Measurements from ENCODE around the gene S100A3.

DNA sequence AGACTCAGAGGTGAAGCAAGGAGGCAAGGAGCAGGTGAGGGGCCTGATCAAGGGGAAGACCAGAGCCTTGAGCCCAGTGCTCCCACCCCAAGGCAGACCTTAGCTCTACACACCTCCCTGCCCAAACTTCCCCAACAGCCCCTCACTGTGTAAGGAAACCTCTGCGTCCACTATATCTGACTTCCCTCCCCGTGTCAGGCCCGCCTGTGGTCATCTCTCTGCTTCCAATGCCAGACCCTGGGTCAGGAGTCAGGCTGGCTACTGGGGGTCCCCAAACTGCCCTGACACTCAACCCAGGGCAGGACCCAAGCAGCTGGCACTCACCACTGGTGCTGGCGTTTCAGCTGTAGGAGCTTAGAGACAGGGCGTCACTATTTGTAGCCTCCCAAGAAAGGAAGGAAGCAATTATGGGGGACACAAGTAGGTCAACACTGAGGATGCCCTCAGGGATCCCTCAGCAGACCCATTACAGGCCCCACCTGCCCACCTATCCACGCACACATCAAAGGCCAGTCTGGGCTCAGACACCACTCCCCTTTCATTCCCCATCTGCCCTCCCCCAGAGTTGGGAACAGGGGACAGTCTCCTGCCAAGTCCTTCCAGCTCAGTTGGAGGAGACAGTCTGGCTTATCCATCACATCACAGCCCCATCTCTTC lies 811 bp upstream of the S100A3 start:
- TF ChIP-seq CTCF (IDR thresholded peaks at IDR 0.05) (no peak), POLR2A (IDR thresholded peaks at IDR 0.05) (no peak)
